B cell (primary cell): Measurements from ENCODE around the gene HES7. TPM values are rescaled to one million over a fixed set of nuclear protein-coding genes. Genes with fewer than 3 reads are reported as not detected.

Experiments
- ATAC-seq: fragments of 200-7000 bp; cut with Tn5 transposase; one replicate; pipeline ENCODE4 v1.10.0; 2021; ENCODE audit warnings: low read depth, mild to moderate bottlenecking, moderate number of reproducible peaks, moderate library complexity
- CTCF ChIA-PET: fragments of 350-600 bp; sonication (Branson Sonifier 250); formaldehyde crosslinking; loops from one replicate; lab custom pipeline; 2021; ENCODE audit warnings: antibody characterized with exemption, inconsistent platforms; lab: Charles Lee
- POLR2A ChIA-PET: fragments of 350-600 bp; sonication (Branson Sonifier 250); formaldehyde crosslinking; loops from one replicate; lab custom pipeline; 2021; ENCODE audit warnings: antibody characterized with exemption; lab: Charles Lee
- DNase-seq: peaks from one replicate; pipeline ENCODE4 v3.0.0; 2013
- H2AFZ ChIP-seq: 2 replicates; pipeline ENCODE4 v1.6.1; 2012; ENCODE audit warnings: mild to moderate bottlenecking, low read depth, low read length; ENCODE audit not compliant: insufficient read depth, poor library complexity, severe bottlenecking
- H3K27ac ChIP-seq, 2 donors: 1 replicate in 1 of 2; 2 replicates in 1 of 2; pipeline ENCODE4 v1.5.1; 2012 to 2013; ENCODE audit warnings: low read length in 2 of 2, mild to moderate bottlenecking in 2 of 2, moderate library complexity in 1 of 2
- H3K27me3 ChIP-seq, 4 experiments: fragments of 200-600 bp in 1 of 4; sonication (generic) in 1 of 4; replicated peaks in 1 of 4; 1 replicate in 2 of 4; 2 replicates in 2 of 4; pipeline versions ENCODE4 v1.6.1 to v1.7.0; 2013 to 2016; ENCODE audit warnings: low read length in 3 of 4, mild to moderate bottlenecking in 2 of 4, mixed read lengths in 1 of 4, moderate library complexity in 1 of 4; ENCODE audit not compliant: insufficient read depth in 4 of 4, control insufficient read depth in 3 of 4; ENCODE audit errors: control extremely low read depth in 1 of 4
- H3K36me3 ChIP-seq, 2 experiments: replicated peaks in 1 of 2; 1 replicate in 1 of 2; 2 replicates in 1 of 2; pipeline versions ENCODE4 v1.6.1 to v1.7.1; 2013; ENCODE audit warnings: low read length in 1 of 2; ENCODE audit not compliant: insufficient read depth in 2 of 2, control insufficient read depth in 1 of 2; ENCODE audit errors: control extremely low read depth in 1 of 2, extremely low read depth in 1 of 2
- H3K4me1 ChIP-seq, 2 donors: fragments of 200-600 bp in 1 of 2; sonication (generic) in 1 of 2; 1 replicate in 1 of 2; 2 replicates in 1 of 2; pipeline versions ENCODE4 v1.5.1 to v1.6.1; 2013 to 2017; ENCODE audit warnings: low read length in 2 of 2; ENCODE audit not compliant: control insufficient read depth in 2 of 2, insufficient read depth in 2 of 2
- H3K4me2 ChIP-seq: replicated peaks from 2 replicates; pipeline ENCODE3; 2012; ENCODE audit warnings: mild to moderate bottlenecking, low read depth, low read length; ENCODE audit not compliant: poor library complexity, severe bottlenecking
- H3K4me3 ChIP-seq, 5 experiments: fragments of 200-600 bp in 1 of 5; sonication (generic) in 1 of 5; 1 replicate in 3 of 5; 2 replicates in 2 of 5; pipeline versions ENCODE4 v1.5.1 to v1.7.0; 2011 to 2016; ENCODE audit warnings: low read length in 4 of 5, mild to moderate bottlenecking in 4 of 5, low read depth in 2 of 5, control low read depth in 1 of 5, moderate library complexity in 1 of 5; ENCODE audit not compliant: insufficient read depth in 1 of 5; ENCODE audit errors: control extremely low read depth in 1 of 5, extremely low read depth in 1 of 5
- H3K79me2 ChIP-seq: fragments of 200-600 bp; sonication (generic); one replicate; pipeline ENCODE4 v1.6.0; 2016; ENCODE audit warnings: low read length; ENCODE audit not compliant: control insufficient read depth, insufficient read depth
- H3K9ac ChIP-seq: fragments of 200-600 bp; sonication (generic); 2 replicates; pipeline ENCODE4 v1.6.1; 2017; ENCODE audit warnings: mild to moderate bottlenecking, low read length, moderate library complexity
- H3K9me3 ChIP-seq, 3 donors: one replicate each; pipeline versions ENCODE4 v1.6.1 to v1.7.1; 2013; ENCODE audit warnings: low read length in 2 of 3; ENCODE audit not compliant: control insufficient read depth in 2 of 3, insufficient read depth in 1 of 3; ENCODE audit errors: control extremely low read depth in 1 of 3
- H4K20me1 ChIP-seq: 2 replicates; pipeline ENCODE4 v1.6.0; 2012; ENCODE audit warnings: mild to moderate bottlenecking, low read length; ENCODE audit not compliant: insufficient read depth, control insufficient read depth, poor library complexity, severe bottlenecking
- H3K27ac Mint-ChIP-seq: one replicate; pipeline ENCODE4 v1.8.0; 2021; ENCODE audit warnings: mixed read lengths
- H3K27me3 Mint-ChIP-seq: one replicate; pipeline ENCODE4 v1.8.0; 2021; ENCODE audit warnings: mixed read lengths
- H3K4me1 Mint-ChIP-seq: one replicate; pipeline ENCODE4 v1.8.0; 2021; ENCODE audit warnings: mixed read lengths
- H3K4me3 Mint-ChIP-seq: one replicate; pipeline ENCODE4 v1.8.0; 2021; ENCODE audit warnings: mixed read lengths
- H3K9me3 Mint-ChIP-seq: one replicate; pipeline ENCODE4 v1.8.0; 2022; ENCODE audit warnings: mixed read lengths; ENCODE audit not compliant: insufficient read depth
- CTCF ChIP-seq: fragments of 200-600 bp; IDR thresholded peaks from one replicate; pipeline ENCODE4 v1.8.0; 2022; ENCODE audit warnings: antibody characterized with exemption, mild to moderate bottlenecking
- EZH2 ChIP-seq: IDR thresholded peaks from 2 replicates; pipeline ENCODE4 v1.6.1; 2012; ENCODE audit warnings: borderline replicate concordance, low read depth, mild to moderate bottlenecking, moderate library complexity, low read length; ENCODE audit not compliant: insufficient read depth, poor library complexity, severe bottlenecking
- WGBS: methylation state at CpG from one replicate; pipeline ENCODE4 v1.1.5; 2013; ENCODE audit warnings: missing lambda C conversion rate; ENCODE audit not compliant: insufficient coverage; 5-methylcytosine and 5-hydroxymethylcytosine counted together
- intact Hi-C: fragments of 100-400 bp; cut with micrococcal nuclease; formaldehyde crosslinking; loops from one replicate; pipeline ENCODE4 v1.10.0; 2022
- polyA plus RNA-seq: library from polyadenylated mRNA; depleted of rRNA; stranded (reverse); fragments of >200 nt; gene quantifications from 2 replicates; pipeline ENCODE4 v1.2.3, GENCODE V29; 2012
- total RNA-seq, 2 donors: library from RNA; stranded (reverse); fragments of 120-200 nt in 1 of 2; gene quantifications; 1 replicate in 1 of 2; 2 replicates in 1 of 2; pipeline versions ENCODE4 v1.2.3 to v1.2.4, GENCODE V29; 2013 to 2022

The HES7 gene
- total and polyA plus RNA-seq, 2 donors (not counting 1 experiment from before 2014, with no cell fraction given) = 0.34 TPM; not detected in 1

- peaks cover 27% of the 10 kb centered on the region for H3K79me2 ChIP-seq
- H3K4me1 Mint-ChIP-seq = peaks cover 49% of the 10 kb centered on the region
- H3K36me3 ChIP-seq = peaks cover 0 to 26% of the 10 kb centered on the region in 2 experiments
- H3K4me1 ChIP-seq = peaks cover 42 to 72% of the 10 kb centered on the region in 2 donors
- H3K9me3 ChIP-seq = no peaks in the 10 kb centered on the region
- no peaks in the 10 kb centered on the region for H3K27me3 ChIP-seq
- WGBS = 93% methylated on average over 3 of the region's 5 CpGs
- peaks cover 5% of the 10 kb centered on the region for H4K20me1 ChIP-seq
- peak overlapping the region; percentile 87 for H3K4me3 Mint-ChIP-seq
- no peak for TF ChIP-seq CTCF
- no peak for TF ChIP-seq EZH2
- CTCF ChIA-PET = interaction anchor here (0.8 to 7.7 kb wide), 13 partner anchors 16 to 139 kb away, joined by 3 to 86 read pairs (median 4); partner anchors contain the start of genes ALOXE3, HES7, SLC25A35 and TMEM107
- no peak overlapping the region for H3K4me3 ChIP-seq
- H3K27me3 Mint-ChIP-seq = no peaks in the 10 kb centered on the region
- peak overlapping the region; percentile 92 for H3K27ac Mint-ChIP-seq
- H3K9ac ChIP-seq = no peak overlapping the region
- no peaks in the 10 kb centered on the region for H3K9me3 Mint-ChIP-seq
- H2AFZ ChIP-seq = no peak overlapping the region
- peak overlapping the region; percentile 94 to 99 for H3K27ac ChIP-seq
- intact Hi-C loops = no loop called here
- ATAC-seq (no peak), DNase-seq (no peak)
- H3K4me2 ChIP-seq = peak overlapping the region; percentile 99
- POLR2A ChIA-PET = interaction anchor here (0.7 to 3.6 kb wide), 3 partner anchors 13 to 581 kb away, joined by 4 to 18 read pairs (median 4); partner anchors contain the start of genes CD68 and CTC1
Observed at GRCh38 chr17:8160741-8161221, 36.9 kb upstream of the HES7 start.

- H3K4me1 ChIP-seq = peaks cover 48 to 78% of the 10 kb centered on the region in 2 donors
Observed at GRCh38 chr17:8160224-8160577, 36.3 kb upstream of the HES7 start.

More at GRCh38 chr17:8160224-8160577, 36.3 kb upstream of the HES7 start:
- no peaks in the 10 kb centered on the region for H3K9me3 Mint-ChIP-seq
- H2AFZ ChIP-seq = no peak overlapping the region
- CTCF ChIA-PET = interaction anchor here (1.0 to 7.7 kb wide), 9 partner anchors 16 to 141 kb away, joined by 3 to 86 read pairs (median 10); partner anchors contain the start of genes ALOXE3 and TMEM107
- intact Hi-C loops = no loop called here
- peaks cover 33% of the 10 kb centered on the region for H3K79me2 ChIP-seq
- no peak overlapping the region for H3K4me3 ChIP-seq
- no peak overlapping the region for H3K4me2 ChIP-seq
- H3K4me1 Mint-ChIP-seq = peaks cover 49% of the 10 kb centered on the region
- peak overlapping the region; percentile 32 to 52 for H3K27ac ChIP-seq
- no peak for ATAC-seq
- H3K27me3 Mint-ChIP-seq = no peaks in the 10 kb centered on the region
- no peaks in the 10 kb centered on the region for H3K9me3 ChIP-seq
- 84% methylated on average over 4 of the region's 4 CpGs for WGBS
- H3K27me3 ChIP-seq = no peaks in the 10 kb centered on the region
- peak overlapping the region; percentile 92 for H3K27ac Mint-ChIP-seq
- H4K20me1 ChIP-seq = peaks cover 10% of the 10 kb centered on the region
- TF ChIP-seq CTCF (no peak), EZH2 (no peak)
- H3K9ac ChIP-seq = no peak overlapping the region
- peaks cover 0 to 26% of the 10 kb centered on the region in 2 experiments for H3K36me3 ChIP-seq
- peak overlapping the region; percentile 87 for H3K4me3 Mint-ChIP-seq
- DNase-seq = no peak
- POLR2A ChIA-PET = interaction anchor here (0.7 to 3.6 kb wide), 5 partner anchors 13 to 581 kb away, joined by 4 to 18 read pairs (median 4); partner anchors contain the start of genes CD68 and CTC1
